HCT116 (cell line): Measurements from ENCODE around the gene SPHKAP. TPM values are rescaled to one million over a fixed set of nuclear protein-coding genes. Genes with fewer than 3 reads are reported as not detected.
A peak's percentile ranks its signal among the peaks of the same experiment; 100 is the strongest.

Source experiments
- ATAC-seq: fragments of 200-7000 bp; cut with Tn5 transposase; 2 replicates; pipeline ENCODE4 v1.9.1; 2020; ENCODE audit warnings: mild to moderate bottlenecking, moderate library complexity
- BruUV-seq: library from RNA; stranded (reverse); fragments of 400-500 nt; replicated peaks from 2 replicates; lab custom pipeline; 2021; lab: Mats Ljungman, UMichigan
- CTCF ChIA-PET: fragments of 300-600 bp; sonication (Branson Sonifier 250); formaldehyde crosslinking; loops from one replicate; lab custom pipeline; 2021; ENCODE audit warnings: antibody characterized with exemption; lab: Charles Lee
- POLR2A ChIA-PET: fragments of 300-600, 350-600 bp; sonication (Branson Sonifier 250); formaldehyde crosslinking; loops from one replicate; lab custom pipeline; 2021; ENCODE audit warnings: antibody characterized with exemption; lab: Charles Lee
- RAD21 ChIA-PET, 2 experiments: fragments of 300-600 bp; sonication (Branson Sonifier 250); formaldehyde crosslinking; loops; one replicate each; lab custom pipeline; 2023; ENCODE audit warnings: low total read pairs in 2 of 2; ENCODE audit not compliant: uncharacterized antibody in 2 of 2, unreplicated experiment in 2 of 2, low non-redundant PET in 1 of 2; lab: Charles Lee
- DNase-seq: peaks from one replicate; pipeline ENCODE4 v3.0.0-alpha.2; 2010; ENCODE audit warnings: low read depth, low spot score
- H2AFZ ChIP-seq: fragments of 200-600 bp; shearing (Covaris generic), sonication (generic); 2 replicates; pipeline ENCODE4 v1.6.1; 2017; ENCODE audit warnings: low read depth, mixed run types, mixed read lengths, antibody characterized with exemption, low read length; ENCODE audit not compliant: poor library complexity, severe bottlenecking
- H3K27ac ChIP-seq: 2 replicates; pipeline ENCODE4 v1.5.1; 2012; ENCODE audit warnings: low read depth, low read length
- H3K27me3 ChIP-seq: fragments of 200-600 bp; sonication (generic); 2 replicates; pipeline ENCODE4 v1.6.1; 2016; ENCODE audit warnings: mixed run types, low read length, mixed read lengths; ENCODE audit not compliant: insufficient read depth
- H3K36me3 ChIP-seq, 2 experiments: fragments of 200-500 bp in 1 of 2; fragments of 200-600 bp in 1 of 2; sonication (Bioruptor generic) in 1 of 2; sonication (generic) in 1 of 2; 2 replicates each; pipeline versions ENCODE4 v1.5.1 to v1.6.1; 2014 to 2016; ENCODE audit warnings: low read length in 2 of 2, inconsistent platforms in 1 of 2, mixed read lengths in 1 of 2, mixed run types in 1 of 2; ENCODE audit not compliant: insufficient read depth in 2 of 2, control insufficient read depth in 1 of 2
- H3K4me1 ChIP-seq, 2 experiments: fragments of 200-600 bp in 1 of 2; sonication (generic) in 1 of 2; 2 replicates each; pipeline versions ENCODE4 v1.5.1 to v1.6.1; 2012 to 2017; ENCODE audit warnings: low read length in 2 of 2, inconsistent platforms in 1 of 2, mild to moderate bottlenecking in 1 of 2, mixed read lengths in 1 of 2, mixed run types in 1 of 2, moderate library complexity in 1 of 2; ENCODE audit not compliant: insufficient read depth in 2 of 2, control insufficient read depth in 1 of 2
- H3K4me2 ChIP-seq: fragments of 200-600 bp; sonication (generic); 2 replicates; pipeline ENCODE4 v1.6.1; 2017; ENCODE audit warnings: mixed run types, low read length, mixed read lengths
- H3K4me3 ChIP-seq, 2 experiments: fragments of 200-600 bp in 1 of 2; sonication (generic) in 1 of 2; replicated peaks in 1 of 2; 2 replicates each; pipeline ENCODE4 v1.5.1; 2011 to 2016; ENCODE audit warnings: low read length in 2 of 2, control low read depth in 1 of 2, low read depth in 1 of 2, mild to moderate bottlenecking in 1 of 2, mixed read lengths in 1 of 2, mixed run types in 1 of 2
- H3K79me2 ChIP-seq: fragments of 200-600 bp; sonication (generic); 2 replicates; pipeline ENCODE4 v1.6.1; 2017; ENCODE audit warnings: mild to moderate bottlenecking, mixed run types, low read length, moderate library complexity, mixed read lengths; ENCODE audit not compliant: insufficient read depth
- H3K9ac ChIP-seq: fragments of 200-600 bp; sonication (generic); 2 replicates; pipeline ENCODE4 v1.6.1; 2016; ENCODE audit warnings: low read length, mixed read lengths
- H3K9me2 ChIP-seq: fragments of 200-600 bp; sonication (generic), shearing (Covaris generic); 2 replicates; pipeline ENCODE4 v1.6.1; 2017; ENCODE audit warnings: mixed run types, mild to moderate bottlenecking, moderate library complexity; ENCODE audit not compliant: insufficient read depth
- H3K9me3 ChIP-seq, 2 experiments: fragments of 200-500 bp in 1 of 2; fragments of 200-600 bp in 1 of 2; sonication (Bioruptor generic) in 1 of 2; sonication (generic) in 1 of 2; 2 replicates each; pipeline ENCODE4 v1.6.1; 2014 to 2017; ENCODE audit warnings: low read length in 2 of 2, mixed read lengths in 2 of 2, inconsistent platforms in 1 of 2, low read depth in 1 of 2, mild to moderate bottlenecking in 1 of 2, mixed run types in 1 of 2, moderate library complexity in 1 of 2; ENCODE audit not compliant: control insufficient read depth in 1 of 2, insufficient read depth in 1 of 2
- H4K20me1 ChIP-seq: fragments of 200-600 bp; sonication (generic), shearing (Covaris generic); 2 replicates; pipeline ENCODE4 v1.6.1; 2017; ENCODE audit warnings: mixed run types, mild to moderate bottlenecking, moderate library complexity; ENCODE audit not compliant: insufficient read depth
- CBX3 ChIP-seq: IDR thresholded peaks from 2 replicates; pipeline ENCODE4 v1.6.1; 2012; ENCODE audit warnings: low read depth
- CTCF ChIP-seq, 3 experiments: fragments of 200-600 bp in 1 of 3; sonication (generic) in 1 of 3; IDR thresholded peaks in 2 of 3; conservative IDR thresholded peaks in 1 of 3; 2 replicates each; pipeline ENCODE4 v1.5.1; 2012 to 2017; ENCODE audit warnings: low read depth in 2 of 3, low read length in 2 of 3, antibody characterized with exemption in 1 of 3, borderline replicate concordance in 1 of 3, control low read depth in 1 of 3, mild to moderate bottlenecking in 1 of 3, mixed read lengths in 1 of 3, mixed run types in 1 of 3, moderate library complexity in 1 of 3; ENCODE audit not compliant: insufficient read depth in 1 of 3
- EZH2phosphoT487 ChIP-seq: fragments of 200-600 bp; IDR thresholded peaks from 2 replicates; pipeline ENCODE4 v1.6.1; 2018; ENCODE audit warnings: antibody characterized with exemption, borderline replicate concordance
- FOSL1 ChIP-seq: IDR thresholded peaks from 2 replicates; pipeline ENCODE4 v1.6.1; 2012; ENCODE audit warnings: low read depth
- JUND ChIP-seq: IDR thresholded peaks from 2 replicates; pipeline ENCODE4 v1.6.1; 2012
- MAX ChIP-seq: IDR thresholded peaks from 2 replicates; pipeline ENCODE4 v1.6.1; 2012
- SRF ChIP-seq: IDR thresholded peaks from 2 replicates; pipeline ENCODE4 v1.6.1; 2012; ENCODE audit warnings: low read depth
- YY1 ChIP-seq: IDR thresholded peaks from 2 replicates; pipeline ENCODE4 v1.6.1; 2011; ENCODE audit warnings: low read length, low read depth, moderate library complexity, mild to moderate bottlenecking; ENCODE audit not compliant: insufficient replicate concordance; ENCODE audit errors: extremely low read depth
- ZBTB33 ChIP-seq: IDR thresholded peaks from 2 replicates; pipeline ENCODE4 v1.6.1; 2011; ENCODE audit warnings: mild to moderate bottlenecking, low read length, moderate library complexity; ENCODE audit not compliant: insufficient replicate concordance; ENCODE audit errors: extremely low read depth
- ZNF274 ChIP-seq: fragments of 200-500 bp; sonication (Bioruptor generic); IDR thresholded peaks from 2 replicates; pipeline ENCODE4 v1.6.1; 2014; ENCODE audit warnings: mild to moderate bottlenecking, low read depth, low read length, inconsistent platforms
- intact Hi-C: fragments of 100-400 bp; cut with micrococcal nuclease; formaldehyde crosslinking; loops from 2 replicates; pipeline ENCODE4 v1.10.0; 2022
- total RNA-seq: library from RNA; stranded (reverse); gene quantifications from one replicate; pipeline ENCODE4 v1.2.1, GENCODE V29; 2021; ENCODE audit not compliant: unreplicated experiment

Gene SPHKAP
- total RNA-seq, 1 experiment from 2014 or later, result not detected

GRCh38 chr2:227942965-227943364 is 238.5 kb downstream of the SPHKAP start (continued):
- TF ChIP-seq SRF (no peak), YY1 (no peak), JUND (no peak), MAX (no peak), ZNF274 (no peak), CTCF (IDR thresholded peaks at IDR 0.05 in 2 of 3, conservative IDR thresholded peaks at IDR 0.05 in 1 of 3; ENCODE audit: borderline replicate concordance in 1 of 3, insufficient read depth in 1 of 3, low read depth in 2 of 3, low read length in 2 of 3) (no peak)

- DNase-seq, result no peak
- H3K9ac ChIP-seq, result no peak overlapping the region
- H3K9me3 ChIP-seq, result no peaks in the 10 kb centered on the region
- no peaks in the 10 kb centered on the region for H3K9me2 ChIP-seq
- no peak; the same call in 1 of the 2 replicates for ATAC-seq
- intact Hi-C loops, result no loop called here
- CTCF ChIA-PET, result no interaction called here
- H3K36me3 ChIP-seq, result no peaks in the 10 kb centered on the region
- H3K27ac ChIP-seq, result no peak overlapping the region
- RAD21 ChIA-PET, result no interaction called here
- H3K4me1 ChIP-seq, result peaks cover 0 to 3% of the 10 kb centered on the region in 2 experiments; a peak in 1 of 4 replicates
- no TSS peak for BruUV-seq
- H3K4me2 ChIP-seq, result no peak overlapping the region
- H3K27me3 ChIP-seq, result no peaks in the 10 kb centered on the region
- H3K4me3 ChIP-seq, result no peak overlapping the region
- POLR2A ChIA-PET, result no interaction called here
- no peaks in the 10 kb centered on the region for H3K79me2 ChIP-seq
- H4K20me1 ChIP-seq, result no peaks in the 10 kb centered on the region
- TF ChIP-seq ZBTB33 (no peak), CBX3 (no peak), EZH2phosphoT487 (no peak), FOSL1 (peak; percentile 16; the same call in 1 of the 2 replicates), JUND (0 out of 2 replicates have a peak, but pooled peaks have one; percentile 25)
- no peak overlapping the region for H2AFZ ChIP-seq
Measured at GRCh38 chr2:227942021-227942420, 239.5 kb downstream of the SPHKAP start.
